Measurements from ENCODE around the gene ATP13A2. TPM values are rescaled to one million over a fixed set of nuclear protein-coding genes. Genes with fewer than 3 reads are reported as not detected.
A peak's percentile ranks its signal among the peaks of the same experiment; 100 is the strongest.

ATP13A2 gene
- total and polyA plus RNA-seq, 2 donors (not counting 1 experiment from before 2014, with no cell fraction given) = 41.6 to 51.8 TPM

GRCh38 chr1:17020502-17020901 is 8.8 kb upstream of the ATP13A2 start:
- no peak overlapping the region for H3K4me2 ChIP-seq (replicated peaks; ENCODE audit: low read depth, low read length, poor library complexity, severe bottlenecking)
- Mint-ChIP-seq H3K9me3 (ENCODE audit: insufficient read depth) (no peaks in the 10 kb centered on the region), H3K4me1 (peaks cover 14% of the 10 kb centered on the region), H3K27me3 (no peaks in the 10 kb centered on the region), H3K27ac (no peak overlapping the region), H3K4me3 (no peak overlapping the region)
- 100% methylated on average over 2 of the region's 2 CpGs for WGBS (ENCODE audit: insufficient coverage)
- ATAC-seq (ENCODE audit: low read depth) (no peak), DNase-seq (no peak)
- H4K20me1 ChIP-seq (ENCODE audit: control insufficient read depth, insufficient read depth, low read length, poor library complexity, severe bottlenecking) = no peaks in the 10 kb centered on the region
- peaks cover 6 to 64% of the 10 kb centered on the region in 2 experiments for H3K36me3 ChIP-seq (replicated peaks in 1 of 2; ENCODE audit: control extremely low read depth in 1 of 2, control insufficient read depth in 1 of 2, extremely low read depth in 1 of 2, insufficient read depth in 2 of 2, low read length in 1 of 2)
- no peaks in the 10 kb centered on the region for H3K27me3 ChIP-seq (replicated peaks in 1 of 4; ENCODE audit: control extremely low read depth in 1 of 4, control insufficient read depth in 3 of 4, insufficient read depth in 4 of 4, low read length in 3 of 4)
- no peak overlapping the region for H2AFZ ChIP-seq (ENCODE audit: insufficient read depth, low read depth, low read length, poor library complexity, severe bottlenecking)
- no peaks in the 10 kb centered on the region for H3K79me2 ChIP-seq (ENCODE audit: control insufficient read depth, insufficient read depth, low read length)
- ChIA-PET CTCF (no interaction called here), POLR2A (interaction anchor here (0.6 kb wide), 1 partner anchor 8 kb away, joined by 5 read pairs; the partner anchor contains the start of gene ATP13A2)
- peaks cover 10 to 13% of the 10 kb centered on the region in 2 donors for H3K4me1 ChIP-seq (ENCODE audit: control insufficient read depth in 2 of 2, insufficient read depth in 2 of 2, low read length in 2 of 2)
- no peak overlapping the region for H3K4me3 ChIP-seq (ENCODE audit: control extremely low read depth in 1 of 5, extremely low read depth in 1 of 5, insufficient read depth in 1 of 5, low read depth in 2 of 5, low read length in 4 of 5)
- intact Hi-C loops (cut with micrococcal nuclease) = no loop called here
- H3K9ac ChIP-seq (ENCODE audit: low read length) = no peak overlapping the region
- H3K27ac ChIP-seq (ENCODE audit: low read length in 2 of 2) = peak overlapping the region in 1 of 2 donors; percentile 14
- TF ChIP-seq CTCF (IDR thresholded peaks at IDR 0.05) (no peak), EZH2 (IDR thresholded peaks at IDR 0.05; ENCODE audit: borderline replicate concordance, insufficient read depth, low read depth, low read length, poor library complexity, severe bottlenecking) (no peak)
- no peaks in the 10 kb centered on the region for H3K9me3 ChIP-seq (ENCODE audit: control extremely low read depth in 1 of 3, control insufficient read depth in 2 of 3, insufficient read depth in 1 of 3, low read length in 2 of 3)

- ATAC-seq (ENCODE audit: low read depth) (no peak), DNase-seq (peak; percentile 30)
- Histone ChIP-seq H3K9ac (ENCODE audit: low read length) (no peak overlapping the region), H4K20me1 (ENCODE audit: control insufficient read depth, insufficient read depth, low read length, poor library complexity, severe bottlenecking) (no peaks in the 10 kb centered on the region), H3K79me2 (ENCODE audit: control insufficient read depth, insufficient read depth, low read length) (no peaks in the 10 kb centered on the region), H3K27ac (ENCODE audit: low read length in 2 of 2) (peak overlapping the region in 1 of 2 donors; percentile 58), H3K4me1 (ENCODE audit: control insufficient read depth in 2 of 2, insufficient read depth in 2 of 2, low read length in 2 of 2) (peaks cover 12 to 13% of the 10 kb centered on the region in 2 donors), H3K9me3 (ENCODE audit: control extremely low read depth in 1 of 3, control insufficient read depth in 2 of 3, insufficient read depth in 1 of 3, low read length in 2 of 3) (no peaks in the 10 kb centered on the region), H3K4me2 (replicated peaks; ENCODE audit: low read depth, low read length, poor library complexity, severe bottlenecking) (no peak overlapping the region), H3K36me3 (replicated peaks in 1 of 2; ENCODE audit: control extremely low read depth in 1 of 2, control insufficient read depth in 1 of 2, extremely low read depth in 1 of 2, insufficient read depth in 2 of 2, low read length in 1 of 2) (peaks cover 6 to 52% of the 10 kb centered on the region in 2 experiments), H2AFZ (ENCODE audit: insufficient read depth, low read depth, low read length, poor library complexity, severe bottlenecking) (no peak overlapping the region), H3K4me3 (ENCODE audit: control extremely low read depth in 1 of 5, extremely low read depth in 1 of 5, insufficient read depth in 1 of 5, low read depth in 2 of 5, low read length in 4 of 5) (no peak overlapping the region), H3K27me3 (replicated peaks in 1 of 4; ENCODE audit: control extremely low read depth in 1 of 4, control insufficient read depth in 3 of 4, insufficient read depth in 4 of 4, low read length in 3 of 4) (no peaks in the 10 kb centered on the region)
- WGBS (ENCODE audit: insufficient coverage) = 64% methylated on average over 1 of the region's 1 CpG
- Mint-ChIP-seq H3K9me3 (ENCODE audit: insufficient read depth) (no peaks in the 10 kb centered on the region), H3K27ac (peak overlapping the region; percentile 84), H3K27me3 (no peaks in the 10 kb centered on the region), H3K4me3 (no peak overlapping the region), H3K4me1 (peaks cover 16% of the 10 kb centered on the region)
- ChIA-PET POLR2A (no interaction called here), CTCF (interaction anchor here (0.7 kb wide), 1 partner anchor 27 kb away, joined by 3 read pairs; no protein-coding TSS in a partner anchor)
- intact Hi-C loops (cut with micrococcal nuclease) = no loop called here
- TF ChIP-seq CTCF (IDR thresholded peaks at IDR 0.05) (no peak), EZH2 (IDR thresholded peaks at IDR 0.05; ENCODE audit: borderline replicate concordance, insufficient read depth, low read depth, low read length, poor library complexity, severe bottlenecking) (no peak)
These were observed 7.1 kb upstream of the ATP13A2 start for GRCh38 chr1:17018849-17019248.

Data from B cell (primary cell).